GM12864 (cell line): ENCODE data around the gene FAM3A.
"Not testable (repeated sequence)": the region's sequence is repeated elsewhere in the genome, so short reads cannot be mapped to it uniquely, and the experiment has no call there.

Experiments
- DNase-seq: peaks from one replicate; pipeline ENCODE4 v3.0.0-alpha.2; 2011; ENCODE audit warnings: low read depth
- H3K4me3 ChIP-seq: 2 replicates; pipeline ENCODE4 v1.5.1; 2011; ENCODE audit warnings: mild to moderate bottlenecking, low read depth, low read length, control low read depth
- CTCF ChIP-seq: IDR thresholded peaks from 2 replicates; pipeline ENCODE4 v1.5.1; 2011; ENCODE audit warnings: low read depth, mild to moderate bottlenecking, moderate library complexity, low read length, control low read depth, inconsistent platforms; ENCODE audit errors: missing control alignments

FAM3A gene

GRCh38 chrX:154546354-154547244 lies 30.6 kb upstream of the FAM3A start, which contains the start of gene G6PD:
G6PD (minus strand) TSS chrX:154546846; CDS start chrX:154546155, 691 bp downstream.
- no peak for TF ChIP-seq CTCF
- no peak for DNase-seq
- peak within 1 kb of the TSS; percentile 60 for H3K4me3 ChIP-seq

GRCh38 chrX:154545673-154546274 lies 29.7 kb upstream of the FAM3A start:
- peak overlapping the region; percentile 60 for H3K4me3 ChIP-seq
- DNase-seq: no peak
- TF ChIP-seq CTCF: no peak

GRCh38 chrX:154542723-154543424 lies 26.8 kb upstream of the FAM3A start:
- no peak for TF ChIP-seq CTCF
- no peak for DNase-seq
- H3K4me3 ChIP-seq: no peak overlapping the region

- no peak for TF ChIP-seq CTCF
- no peak for DNase-seq
- H3K4me3 ChIP-seq: no peak overlapping the region
Observed at GRCh38 chrX:154541896-154542722, 26.1 kb upstream of the FAM3A start.

GRCh38 chrX:154541589-154541895 lies 25.5 kb upstream of the FAM3A start:
- TF ChIP-seq CTCF: no peak
- no peak for DNase-seq
- no peak overlapping the region for H3K4me3 ChIP-seq

- no peak for DNase-seq
- TF ChIP-seq CTCF: no peak
- no peak overlapping the region for H3K4me3 ChIP-seq
Observed at GRCh38 chrX:154540897-154541535, 25.0 kb upstream of the FAM3A start.

GRCh38 chrX:154540365-154540764 lies 24.3 kb upstream of the FAM3A start:
- not testable (repeated sequence) for H3K4me3 ChIP-seq

More at GRCh38 chrX:154540365-154540764, 24.3 kb upstream of the FAM3A start:
- not testable (repeated sequence) for DNase-seq
